Activated CD8-positive, alpha-beta memory T cell treated with anti-CD3 and anti-CD28 coated beads, Interleukin-2, amount 50 U/mL, for 1 hour (primary cell): ENCODE measurements around the gene TICAM2.

Experiments used
- DNase-seq: peaks from one replicate; pipeline ENCODE4 v3.0.0-alpha.2; 2020; ENCODE audit errors: extremely low read depth

The TICAM2 gene

DNA sequence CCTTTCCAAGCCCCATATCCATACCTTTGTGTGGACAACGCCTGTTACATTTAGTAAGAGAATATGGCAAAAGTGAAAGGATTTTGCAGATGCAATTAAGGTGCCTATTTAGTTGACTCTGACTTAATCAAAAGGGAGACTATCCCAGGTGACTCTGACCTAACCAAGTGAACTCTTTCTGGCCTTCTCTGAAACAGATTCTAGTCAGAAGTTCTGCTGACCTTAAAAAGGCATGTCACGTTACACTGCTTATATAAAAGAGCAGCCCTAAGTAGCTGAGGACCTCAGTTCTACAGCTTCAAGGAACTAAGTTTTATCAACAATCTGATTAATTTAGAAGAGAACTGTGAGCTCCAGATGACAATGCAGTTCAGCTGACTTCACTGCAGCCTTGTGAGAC, 5.7 kb upstream of the TICAM2 start:
- no peak for DNase-seq

DNA sequence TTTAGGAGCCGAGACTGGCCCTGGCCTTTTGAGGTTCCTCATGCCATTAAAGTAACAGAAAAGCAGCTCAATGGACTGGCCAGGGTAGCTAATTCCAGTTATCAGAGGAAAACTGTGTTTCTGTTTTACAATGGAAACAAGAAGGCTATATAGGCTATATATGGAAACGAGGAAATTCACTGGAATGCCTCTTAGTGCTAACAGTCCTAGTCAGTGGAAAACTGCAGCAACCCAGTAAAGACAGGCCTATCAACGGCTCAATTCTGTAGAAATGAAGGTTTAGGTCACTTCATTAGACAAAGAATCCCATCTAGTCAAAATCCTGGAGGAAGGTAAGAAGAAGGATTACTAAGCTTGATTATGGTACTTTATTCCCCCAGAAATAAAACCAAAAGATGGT, 3.2 kb upstream of the TICAM2 start:
- no peak for DNase-seq

- DNase-seq = no peak
Measured at GRCh38 chr5:115602591-115603125, 379 bp upstream of the TICAM2 start.

GRCh38 chr5:115600766-115601165, 1.5 kb downstream of the TICAM2 start:
- no peak for DNase-seq

GRCh38 chr5:115599924-115600323, 2.4 kb downstream of the TICAM2 start:
- no peak for DNase-seq

- DNase-seq = no peak
Measured at GRCh38 chr5:115599502-115599901, 2.8 kb downstream of the TICAM2 start.

GRCh38 chr5:115594128-115595047, 7.9 kb downstream of the TICAM2 start:
- no peak for DNase-seq

DNA sequence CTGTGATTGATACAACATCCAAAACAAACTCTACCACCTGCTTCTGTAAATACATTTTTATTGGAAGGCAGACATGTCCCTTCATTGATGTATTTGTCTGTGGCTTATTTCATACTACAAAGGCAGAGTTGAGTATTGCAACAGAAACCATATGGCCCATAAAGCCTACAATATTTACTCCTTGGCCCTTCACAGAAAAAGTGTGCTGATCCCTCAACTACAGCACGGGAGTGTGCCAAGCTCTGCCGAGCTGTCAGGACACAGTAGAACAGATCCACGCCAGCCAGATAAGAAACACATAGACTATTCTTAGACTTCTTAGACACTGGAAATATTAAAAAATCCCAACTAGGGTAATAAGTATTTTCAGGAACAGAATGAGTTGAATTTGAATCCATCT, 13.2 kb downstream of the TICAM2 start:
- no peak for DNase-seq

DNA sequence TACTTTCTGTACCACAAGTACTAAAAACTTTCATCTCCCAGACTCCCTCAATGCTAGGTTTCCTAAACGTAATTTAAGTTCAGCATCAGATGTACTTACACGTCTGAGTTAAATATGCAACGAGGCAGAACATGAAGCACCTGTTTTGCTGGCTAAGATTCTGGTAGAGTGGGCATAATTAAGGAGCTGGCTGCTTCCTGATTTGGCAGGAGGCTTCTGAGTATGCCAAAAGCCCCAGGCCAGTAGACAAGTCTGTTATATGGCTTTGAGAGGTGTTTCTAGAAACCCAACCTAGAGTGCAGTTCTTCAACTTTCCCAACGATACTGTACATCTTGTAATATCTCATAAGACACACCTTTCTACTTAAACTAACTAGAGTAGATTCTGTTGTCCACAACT, 13.6 kb downstream of the TICAM2 start:
- DNase-seq = no peak

DNA sequence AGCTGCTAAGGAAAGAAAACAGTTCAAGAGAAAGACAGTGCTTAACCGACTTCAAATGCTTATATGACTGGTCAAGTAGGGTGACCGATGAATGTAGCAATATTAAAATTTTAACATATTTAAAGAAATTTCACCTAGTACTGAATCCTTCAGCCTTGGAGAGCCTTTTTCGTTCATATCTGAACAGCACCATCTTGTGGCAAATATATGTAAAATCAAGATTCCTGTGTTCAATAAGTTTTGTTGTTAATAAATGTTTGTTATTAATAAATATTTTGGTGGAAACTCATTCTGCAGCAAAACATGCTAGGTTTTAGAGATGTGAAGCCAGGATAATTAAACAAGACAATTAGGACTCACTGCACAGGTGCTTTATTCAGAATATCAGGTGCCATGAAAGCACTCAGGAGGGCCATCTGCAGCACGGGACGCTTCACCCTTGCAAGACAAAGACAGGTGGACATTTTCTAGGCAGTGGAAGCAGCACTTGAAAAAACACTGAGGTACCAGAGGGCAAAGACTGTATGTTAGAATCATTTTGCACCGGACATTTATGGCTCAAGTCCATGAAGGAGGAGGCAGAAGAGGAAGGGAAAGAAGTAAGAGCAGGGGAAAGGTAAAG, 15.6 kb downstream of the TICAM2 start:
- no peak for DNase-seq

- DNase-seq = no peak
Measured at GRCh38 chr5:115585265-115585664, 17.0 kb downstream of the TICAM2 start.

- no peak for DNase-seq
Measured at GRCh38 chr5:115584501-115584900, 17.8 kb downstream of the TICAM2 start.

GRCh38 chr5:115583474-115583873, 18.8 kb downstream of the TICAM2 start:
- no peak for DNase-seq

DNA sequence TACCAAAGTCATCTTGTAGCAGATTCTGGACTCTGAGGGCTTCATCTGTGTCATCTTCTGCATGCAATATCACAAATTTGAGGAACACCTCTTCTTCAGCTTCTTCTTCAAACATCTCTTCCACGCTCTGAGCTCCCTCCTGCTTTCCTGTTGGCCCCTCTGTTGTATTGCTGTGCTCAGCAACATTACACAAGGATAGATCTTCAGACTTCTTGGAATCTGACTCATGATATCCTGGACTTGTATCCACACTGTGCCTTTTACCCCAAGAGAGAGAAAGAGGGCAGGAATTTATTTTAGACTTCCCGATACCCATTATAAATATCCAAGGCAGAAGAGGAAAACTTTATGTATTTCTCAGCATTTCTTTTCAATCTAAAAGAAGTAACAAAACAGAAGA, 21.3 kb downstream of the TICAM2 start:
- no peak for DNase-seq

- DNase-seq = no peak
Measured at GRCh38 chr5:115579747-115580173, 22.5 kb downstream of the TICAM2 start.

DNA sequence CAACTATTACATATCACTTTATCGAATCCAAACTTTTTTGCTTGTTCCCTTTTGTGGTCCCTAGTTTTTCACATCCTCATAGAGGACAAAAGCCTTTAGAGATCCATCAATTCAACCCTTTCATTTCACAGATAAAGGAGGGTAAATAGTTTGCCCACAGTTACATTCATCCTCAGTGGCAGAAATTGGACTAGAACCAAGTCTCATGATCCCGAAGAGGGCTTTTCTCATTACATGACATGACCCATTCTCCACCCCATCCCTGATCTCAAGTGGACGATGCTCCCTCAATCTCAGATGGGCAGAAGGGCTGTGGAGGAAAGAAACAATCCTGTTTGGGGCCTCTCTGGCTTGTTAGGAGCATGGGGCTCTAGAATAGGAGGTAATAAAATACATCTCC, 23.1 kb downstream of the TICAM2 start:
- no peak for DNase-seq

- DNase-seq = no peak
Measured at GRCh38 chr5:115578657-115579056, 23.6 kb downstream of the TICAM2 start.

DNA sequence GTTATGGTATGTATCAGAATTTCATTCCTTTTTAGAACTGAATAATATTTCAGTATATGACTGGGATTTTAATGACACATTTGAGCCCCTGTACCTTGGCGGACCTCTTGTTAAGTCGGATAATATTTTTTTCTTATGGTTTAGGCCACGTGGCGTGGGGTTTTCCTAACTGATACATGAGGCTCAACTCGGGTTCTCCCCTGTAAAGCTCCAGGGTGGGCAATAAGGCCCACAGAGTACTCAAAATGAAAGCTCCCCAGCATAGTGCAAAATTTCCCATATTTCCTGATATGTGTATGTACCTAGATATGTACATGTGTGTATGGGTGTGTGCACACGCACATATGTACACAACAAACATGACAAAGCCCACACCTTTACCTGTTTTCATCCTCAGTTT, 24.5 kb downstream of the TICAM2 start:
- no peak for DNase-seq

DNA sequence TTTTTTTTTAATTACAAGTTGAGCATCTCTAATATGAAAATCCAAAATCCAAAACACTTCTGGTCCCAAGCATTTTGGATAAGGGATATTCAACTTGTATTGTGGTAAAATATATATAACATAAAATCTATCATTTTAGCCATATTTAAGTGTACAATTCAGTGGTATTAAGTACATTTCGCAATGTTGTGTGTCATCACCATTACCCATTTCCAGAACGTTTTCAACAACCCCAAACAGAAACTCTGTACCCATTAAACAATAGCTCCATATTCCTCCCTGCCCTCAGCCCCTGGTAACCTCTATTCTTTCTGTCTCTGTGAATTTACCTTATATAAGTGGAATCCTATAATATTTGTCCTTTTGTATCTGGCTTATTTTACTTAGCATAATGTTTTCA, 24.9 kb downstream of the TICAM2 start:
- no peak for DNase-seq

DNA sequence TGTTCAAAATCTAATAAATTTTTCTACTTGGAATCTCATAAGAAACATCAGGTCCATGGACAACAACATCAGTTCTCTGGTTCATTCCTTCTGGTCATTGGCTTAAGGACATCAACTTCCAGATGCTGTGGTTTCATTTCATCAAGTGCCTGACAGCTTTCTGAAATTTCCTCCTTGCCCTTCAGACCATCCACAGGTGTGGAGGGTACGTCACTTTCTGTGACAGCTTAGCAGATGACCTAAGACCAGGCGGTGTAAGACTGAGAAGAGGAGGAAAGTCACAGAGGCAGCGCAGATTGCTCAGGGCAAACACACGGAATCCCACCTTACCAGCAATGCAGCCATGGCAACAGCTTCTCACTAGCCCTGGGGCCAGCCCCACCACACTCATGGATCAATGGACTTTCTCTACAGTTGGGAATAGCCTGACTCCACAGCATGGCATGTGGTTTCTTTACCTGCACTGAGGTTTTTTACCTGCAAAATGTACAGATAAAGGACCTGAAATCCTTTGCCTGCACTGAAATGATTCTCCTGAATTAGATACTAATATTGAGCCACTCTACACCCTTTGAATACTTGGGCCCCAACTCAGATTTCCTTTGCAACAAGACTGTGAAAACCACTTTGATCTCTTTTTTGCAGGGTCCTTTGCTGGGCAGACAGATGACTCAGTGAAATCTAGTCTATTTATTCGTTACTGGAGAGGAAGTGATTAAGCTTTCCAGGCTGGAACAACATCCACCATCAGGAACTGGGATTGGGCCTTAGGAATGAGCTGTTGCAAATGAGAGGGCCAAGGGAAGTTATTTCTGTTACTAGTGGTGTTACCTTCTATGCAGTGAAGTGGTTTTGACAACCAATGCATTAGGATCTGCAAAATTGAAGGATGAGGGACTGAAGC, 26.9 kb downstream of the TICAM2 start:
- DNase-seq = no peak

- no peak for DNase-seq
Measured at GRCh38 chr5:115573133-115573532, 29.1 kb downstream of the TICAM2 start.

DNA sequence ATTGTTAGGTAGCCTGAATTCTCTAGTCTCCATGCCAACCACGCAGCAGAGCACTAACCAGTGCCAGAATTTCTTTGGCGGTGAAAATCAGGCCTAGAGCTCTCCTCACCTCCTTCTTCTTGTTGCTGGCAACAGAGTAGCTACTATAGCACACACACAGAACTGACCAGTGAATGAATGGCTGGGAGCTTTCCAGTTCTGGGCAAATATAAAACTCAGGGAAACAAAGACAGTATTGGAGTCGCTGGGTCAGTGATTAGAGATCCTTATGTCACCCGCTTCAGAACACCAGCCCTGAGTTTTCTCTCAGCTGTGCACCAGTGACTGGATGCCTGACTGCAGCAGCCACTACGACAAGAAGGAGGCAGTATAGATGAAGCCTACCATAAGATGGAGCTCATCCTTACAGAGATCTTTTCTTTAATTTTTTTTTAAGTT, 30.8 kb downstream of the TICAM2 start:
- DNase-seq = no peak
